IMR-90 (cell line): ENCODE data around the gene MGLL. TPM values are rescaled to one million over a fixed set of nuclear protein-coding genes. Genes with fewer than 3 reads are reported as not detected.

ENCODE experiments used
- ATAC-seq: fragments of 200-7000 bp; cut with Tn5 transposase; 2 replicates; pipeline ENCODE4 v1.9.1; 2020; ENCODE audit warnings: low read depth, mild to moderate bottlenecking, moderate library complexity
- BruUV-seq: library from RNA; stranded (reverse); fragments of 400-500 nt; replicated peaks from 2 replicates; lab custom pipeline; 2021; lab: Mats Ljungman, UMichigan
- CTCF ChIA-PET: fragments of 300-600 bp; formaldehyde crosslinking; extraction: SDS; loops from one replicate; lab custom pipeline; 2021; ENCODE audit warnings: antibody characterized with exemption; lab: Yijun Ruan, JAX
- POLR2A ChIA-PET: fragments of 300-600 bp; sonication (Branson Sonifier 250); formaldehyde crosslinking; loops from one replicate; lab custom pipeline; 2022; ENCODE audit warnings: antibody characterized with exemption; ENCODE audit not compliant: unreplicated experiment; lab: Charles Lee
- DNase-seq: peaks from one replicate; pipeline ENCODE4 v3.0.0; 2013
- H2AFZ ChIP-seq: replicated peaks from 2 replicates; pipeline ENCODE3; 2013; ENCODE audit warnings: low read length, mild to moderate bottlenecking; ENCODE audit not compliant: poor library complexity
- H2AK5ac ChIP-seq: 2 replicates; pipeline ENCODE4 v1.6.1; 2013; ENCODE audit warnings: low read depth, low read length, inconsistent platforms
- H2AK9ac ChIP-seq: replicated peaks from 2 replicates; pipeline ENCODE3; 2013; ENCODE audit warnings: mild to moderate bottlenecking, low read depth, low read length, moderate library complexity; ENCODE audit not compliant: poor library complexity
- H2BK120ac ChIP-seq: 2 replicates; pipeline ENCODE4 v1.6.1; 2013; ENCODE audit warnings: low read depth, low read length, inconsistent platforms
- H2BK15ac ChIP-seq: 3 replicates; pipeline ENCODE4 v1.6.1; 2013; ENCODE audit warnings: low read depth, low read length, inconsistent platforms
- H2BK20ac ChIP-seq: 2 replicates; pipeline ENCODE4 v1.6.1; 2013; ENCODE audit warnings: low read depth, mild to moderate bottlenecking, inconsistent platforms, low read length, moderate library complexity
- H2BK5ac ChIP-seq: 2 replicates; pipeline ENCODE4 v1.6.1; 2013; ENCODE audit warnings: mild to moderate bottlenecking, low read depth, low read length, inconsistent platforms; ENCODE audit not compliant: poor library complexity, severe bottlenecking
- H3K14ac ChIP-seq: replicated peaks from 2 replicates; pipeline ENCODE4 v1.6.1; 2013; ENCODE audit warnings: low read depth, low read length, inconsistent platforms
- H3K18ac ChIP-seq: 2 replicates; pipeline ENCODE4 v1.6.1; 2013; ENCODE audit warnings: low read depth, low read length, control low read depth
- H3K23ac ChIP-seq: 2 replicates; pipeline ENCODE4 v1.6.1; 2013; ENCODE audit warnings: low read depth, low read length, inconsistent platforms
- H3K27ac ChIP-seq: 2 replicates; pipeline ENCODE4 v1.5.1; 2013; ENCODE audit warnings: mild to moderate bottlenecking, control low read depth, low read length; ENCODE audit not compliant: insufficient read depth
- H3K27me3 ChIP-seq: 2 replicates; pipeline ENCODE4 v1.6.1; 2013; ENCODE audit warnings: low read length; ENCODE audit not compliant: control insufficient read depth, insufficient read depth
- H3K36me3 ChIP-seq: 2 replicates; pipeline ENCODE4 v1.6.1; 2013; ENCODE audit warnings: low read length, mixed read lengths; ENCODE audit not compliant: control insufficient read depth, insufficient read depth
- H3K4ac ChIP-seq: 2 replicates; pipeline ENCODE4 v1.6.1; 2013; ENCODE audit warnings: low read depth, low read length, inconsistent platforms
- H3K4me1 ChIP-seq: 2 replicates; pipeline ENCODE4 v1.6.1; 2013; ENCODE audit warnings: low read length, mixed read lengths; ENCODE audit not compliant: control insufficient read depth, insufficient read depth
- H3K4me2 ChIP-seq: 2 replicates; pipeline ENCODE4 v1.6.1; 2013; ENCODE audit warnings: low read depth, mild to moderate bottlenecking, control low read depth, low read length, moderate library complexity
- H3K4me3 ChIP-seq: 2 replicates; pipeline ENCODE4 v1.5.1; 2013; ENCODE audit warnings: low read depth, mild to moderate bottlenecking, control low read depth, low read length, moderate library complexity; ENCODE audit not compliant: insufficient read depth
- H3K56ac ChIP-seq: 2 replicates; pipeline ENCODE4 v1.6.1; 2013; ENCODE audit warnings: low read length, inconsistent platforms; ENCODE audit not compliant: insufficient read depth; ENCODE audit errors: extremely low read depth
- H3K79me1 ChIP-seq, 2 experiments: 2 replicates each; pipeline ENCODE4 v1.6.1; 2013; ENCODE audit warnings: low read length in 2 of 2, inconsistent platforms in 1 of 2, low read depth in 1 of 2
- H3K9ac ChIP-seq: 2 replicates; pipeline ENCODE4 v1.6.1; 2013; ENCODE audit warnings: low read depth, low read length, control low read depth
- H3K9me1 ChIP-seq: 2 replicates; pipeline ENCODE4 v1.6.1; 2013; ENCODE audit warnings: low read length, inconsistent platforms; ENCODE audit not compliant: insufficient read depth
- H3K9me3 ChIP-seq: 2 replicates; pipeline ENCODE4 v1.6.1; 2013; ENCODE audit warnings: low read length; ENCODE audit not compliant: control insufficient read depth, insufficient read depth
- H4K20me1 ChIP-seq: 2 replicates; pipeline ENCODE4 v1.6.1; 2013; ENCODE audit warnings: low read length, inconsistent platforms; ENCODE audit not compliant: insufficient read depth
- H4K5ac ChIP-seq: 2 replicates; pipeline ENCODE4 v1.6.1; 2013; ENCODE audit warnings: mild to moderate bottlenecking, low read depth, low read length, control low read depth
- H4K8ac ChIP-seq, 2 experiments: 2 replicates each; pipeline ENCODE4 v1.6.1; 2013; ENCODE audit warnings: low read depth in 2 of 2, low read length in 2 of 2, control low read depth in 1 of 2, inconsistent platforms in 1 of 2
- H4K91ac ChIP-seq: 2 replicates; pipeline ENCODE4 v1.6.1; 2013; ENCODE audit warnings: low read depth, low read length, inconsistent platforms; ENCODE audit not compliant: insufficient read depth
- BHLHE40 ChIP-seq: fragments of 150-350 bp; IDR thresholded peaks from 2 replicates; pipeline ENCODE4 v1.6.1; 2016; ENCODE audit warnings: mild to moderate bottlenecking, low read depth, low read length
- CEBPB ChIP-seq: IDR thresholded peaks from 2 replicates; pipeline ENCODE4 v1.6.1; 2012; ENCODE audit warnings: low read depth, low read length, improper control_type of control experiment
- CHD1 ChIP-seq: IDR thresholded peaks from 2 replicates; pipeline ENCODE4 v1.6.1; 2012; ENCODE audit warnings: low read depth, low read length, improper control_type of control experiment
- FOS ChIP-seq: fragments of 150-350 bp; IDR thresholded peaks from 2 replicates; pipeline ENCODE4 v1.6.1; 2016; ENCODE audit warnings: low read depth, low read length
- MAFK ChIP-seq: IDR thresholded peaks from 2 replicates; pipeline ENCODE4 v1.6.1; 2012; ENCODE audit warnings: low read depth, low read length, improper control_type of control experiment
- MAZ ChIP-seq: IDR thresholded peaks from 2 replicates; pipeline ENCODE4 v1.6.1; 2012; ENCODE audit warnings: low read depth, mild to moderate bottlenecking, low read length, improper control_type of control experiment, moderate library complexity, borderline replicate concordance
- MXI1 ChIP-seq: IDR thresholded peaks from 2 replicates; pipeline ENCODE4 v1.6.1; 2012; ENCODE audit warnings: low read depth, mild to moderate bottlenecking, low read length, moderate library complexity, borderline replicate concordance
- NFE2L2 ChIP-seq: fragments of 150-350 bp; IDR thresholded peaks from 2 replicates; pipeline ENCODE4 v1.6.1; 2016; ENCODE audit warnings: low read depth, mild to moderate bottlenecking, low read length
- POLR2A ChIP-seq: IDR thresholded peaks from 2 replicates; pipeline ENCODE4 v1.6.1; 2012; ENCODE audit warnings: mild to moderate bottlenecking, low read depth, low read length
- RAD21 ChIP-seq: IDR thresholded peaks from 2 replicates; pipeline ENCODE4 v1.6.1; 2012; ENCODE audit warnings: low read length, improper control_type of control experiment
- RCOR1 ChIP-seq: IDR thresholded peaks from 2 replicates; pipeline ENCODE4 v1.6.1; 2012; ENCODE audit warnings: mild to moderate bottlenecking, low read length, improper control_type of control experiment; ENCODE audit not compliant: insufficient replicate concordance
- RFX5 ChIP-seq: IDR thresholded peaks from 2 replicates; pipeline ENCODE4 v1.8.0; 2012; ENCODE audit warnings: low read depth, mild to moderate bottlenecking, low read length, moderate library complexity
- SMC3 ChIP-seq: fragments of 150-350 bp; IDR thresholded peaks from 2 replicates; pipeline ENCODE4 v1.6.1; 2016; ENCODE audit warnings: low read depth, mild to moderate bottlenecking, antibody characterized with exemption, low read length, moderate library complexity
- WGBS, 2 experiments: methylation state at CpG; one replicate each; pipeline versions ENCODE4 v1.1.5 to v1.1.7; 2013; ENCODE audit warnings: missing lambda C conversion rate in 2 of 2; ENCODE audit not compliant: insufficient read length in 1 of 2; ENCODE audit errors: extremely low coverage in 2 of 2; 5-methylcytosine and 5-hydroxymethylcytosine counted together
- dilution Hi-C: fragments of 300-500 bp; cut with HindIII; formaldehyde crosslinking; loops from one replicate; pipeline ENCODE4 v1.14.3; 2018; ENCODE audit warnings: low sequenced_read_pairs; ENCODE audit not compliant: unreplicated experiment
- in situ Hi-C: fragments of 300-500 bp; cut with MboI; formaldehyde crosslinking; loops from 3 replicates; pipeline ENCODE4 v1.14.3; 2019; ENCODE audit warnings: low sequenced_read_pairs, inconsistent platforms, mixed read lengths
- intact Hi-C: fragments of 100-400 bp; cut with micrococcal nuclease; formaldehyde crosslinking; loops from 2 replicates; pipeline ENCODE4 v1.10.0; 2022
- polyA plus RNA-seq, 3 experiments: library from polyadenylated mRNA; depleted of rRNA; stranded (reverse); fragments of >200 nt; gene quantifications; 2 replicates each; pipeline ENCODE4 v1.2.3, GENCODE V29; 2012; ENCODE audit warnings: low replicate concordance in 1 of 3
- total RNA-seq: library from RNA; depleted of rRNA; stranded (reverse); fragments of >200 nt; gene quantifications from 2 replicates; pipeline ENCODE4 v1.2.3, GENCODE V29; 2012
- TF ChIP-seq, protein P1 (sequence below): fragments of 150-350 bp; IDR thresholded peaks from 2 replicates; pipeline ENCODE4 v1.6.1; 2016; ENCODE audit warnings: low read depth, mild to moderate bottlenecking, low read length, moderate library complexity, borderline replicate concordance
- TF ChIP-seq, protein P2 (sequence below): conservative IDR thresholded peaks from 2 replicates; pipeline ENCODE4 v1.5.1; 2012; ENCODE audit warnings: mild to moderate bottlenecking, low read depth, low read length, improper control_type of control experiment
- TF ChIP-seq, protein P3 (sequence below): fragments of 150-350 bp; IDR thresholded peaks from 2 replicates; pipeline ENCODE4 v1.6.1; 2017; ENCODE audit warnings: mild to moderate bottlenecking, antibody characterized with exemption, low read length, low read depth

The MGLL gene
- total and polyA plus RNA-seq, 2 of the 4 experiments (the other 2 are of a cell fraction) = 23.7 to 60.6 TPM

DNA sequence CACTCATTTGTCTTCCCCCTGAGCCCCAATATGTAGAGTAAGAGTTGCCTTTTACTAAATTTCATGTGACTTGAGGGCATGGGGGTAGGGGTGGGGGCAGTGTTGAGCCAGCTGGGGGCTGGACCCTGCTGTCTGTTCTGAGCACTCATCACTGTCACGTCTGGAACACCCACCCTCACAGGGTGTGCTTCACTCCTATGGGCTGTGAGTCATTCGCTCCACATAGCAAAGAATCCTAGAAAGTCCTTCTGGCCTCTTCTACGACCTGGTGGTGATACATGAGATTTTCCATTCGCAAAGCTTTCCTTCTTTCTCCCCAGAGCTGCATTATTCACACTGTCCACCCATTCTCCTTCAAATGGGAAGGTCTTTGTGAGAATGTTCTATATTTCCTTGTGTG is 43.6 kb upstream of the MGLL start:
- Histone ChIP-seq H3K9me3 (no peaks in the 10 kb centered on the region), H2AK9ac (no peak overlapping the region), H4K20me1 (no peaks in the 10 kb centered on the region), H4K5ac (no peak overlapping the region), H3K4me3 (no peak overlapping the region), H3K4me2 (no peak overlapping the region), H3K18ac (no peak overlapping the region), H3K27ac (no peak overlapping the region), H2BK15ac (no peak overlapping the region), H3K4ac (no peak overlapping the region), H2AK5ac (no peak overlapping the region), H3K9ac (no peak overlapping the region), H3K36me3 (no peaks in the 10 kb centered on the region), H2BK5ac (no peak overlapping the region), H4K8ac (no peak overlapping the region), H2BK120ac (no peak overlapping the region), H3K4me1 (no peaks in the 10 kb centered on the region), H3K9me1 (no peaks in the 10 kb centered on the region), H3K56ac (no peak overlapping the region; the same call in 1 of the 2 replicates), H4K91ac (no peak overlapping the region), H3K23ac (no peak overlapping the region), H3K27me3 (peaks cover 23% of the 10 kb centered on the region), H3K79me1 (no peaks in the 10 kb centered on the region), H2AFZ (no peak overlapping the region), H2BK20ac (no peak overlapping the region), H3K14ac (no peak overlapping the region)
- intact Hi-C loops = no loop called here
- dilution Hi-C loops = no loop called here
- no TSS peak for BruUV-seq
- WGBS, 2 experiments = no CpG with 5 or more reads among the region's 4 CpGs
- DNase-seq (peak; percentile 49), ATAC-seq (peak; percentile 65)
- POLR2A ChIA-PET = no interaction called here
- TF ChIP-seq, protein P1, sequence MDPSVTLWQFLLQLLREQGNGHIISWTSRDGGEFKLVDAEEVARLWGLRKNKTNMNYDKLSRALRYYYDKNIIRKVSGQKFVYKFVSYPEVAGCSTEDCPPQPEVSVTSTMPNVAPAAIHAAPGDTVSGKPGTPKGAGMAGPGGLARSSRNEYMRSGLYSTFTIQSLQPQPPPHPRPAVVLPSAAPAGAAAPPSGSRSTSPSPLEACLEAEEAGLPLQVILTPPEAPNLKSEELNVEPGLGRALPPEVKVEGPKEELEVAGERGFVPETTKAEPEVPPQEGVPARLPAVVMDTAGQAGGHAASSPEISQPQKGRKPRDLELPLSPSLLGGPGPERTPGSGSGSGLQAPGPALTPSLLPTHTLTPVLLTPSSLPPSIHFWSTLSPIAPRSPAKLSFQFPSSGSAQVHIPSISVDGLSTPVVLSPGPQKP = no peak
- TF ChIP-seq RCOR1 (no peak), NFE2L2 (no peak), CEBPB (no peak), CHD1 (no peak), MAFK (no peak), SMC3 (0 out of 2 replicates have a peak, but pooled peaks have one; percentile 28), MXI1 (no peak), RFX5 (no peak), BHLHE40 (no peak), RAD21 (peak; percentile 37), FOS (no peak), MAZ (no peak), POLR2A (no peak)
- TF ChIP-seq, protein P2, sequence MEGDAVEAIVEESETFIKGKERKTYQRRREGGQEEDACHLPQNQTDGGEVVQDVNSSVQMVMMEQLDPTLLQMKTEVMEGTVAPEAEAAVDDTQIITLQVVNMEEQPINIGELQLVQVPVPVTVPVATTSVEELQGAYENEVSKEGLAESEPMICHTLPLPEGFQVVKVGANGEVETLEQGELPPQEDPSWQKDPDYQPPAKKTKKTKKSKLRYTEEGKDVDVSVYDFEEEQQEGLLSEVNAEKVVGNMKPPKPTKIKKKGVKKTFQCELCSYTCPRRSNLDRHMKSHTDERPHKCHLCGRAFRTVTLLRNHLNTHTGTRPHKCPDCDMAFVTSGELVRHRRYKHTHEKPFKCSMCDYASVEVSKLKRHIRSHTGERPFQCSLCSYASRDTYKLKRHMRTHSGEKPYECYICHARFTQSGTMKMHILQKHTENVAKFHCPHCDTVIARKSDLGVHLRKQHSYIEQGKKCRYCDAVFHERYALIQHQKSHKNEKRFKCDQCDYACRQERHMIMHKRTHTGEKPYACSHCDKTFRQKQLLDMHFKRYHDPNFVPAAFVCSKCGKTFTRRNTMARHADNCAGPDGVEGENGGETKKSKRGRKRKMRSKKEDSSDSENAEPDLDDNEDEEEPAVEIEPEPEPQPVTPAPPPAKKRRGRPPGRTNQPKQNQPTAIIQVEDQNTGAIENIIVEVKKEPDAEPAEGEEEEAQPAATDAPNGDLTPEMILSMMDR = peak; percentile 20; the same call in 1 of the 2 replicates
- TF ChIP-seq, protein P3, sequence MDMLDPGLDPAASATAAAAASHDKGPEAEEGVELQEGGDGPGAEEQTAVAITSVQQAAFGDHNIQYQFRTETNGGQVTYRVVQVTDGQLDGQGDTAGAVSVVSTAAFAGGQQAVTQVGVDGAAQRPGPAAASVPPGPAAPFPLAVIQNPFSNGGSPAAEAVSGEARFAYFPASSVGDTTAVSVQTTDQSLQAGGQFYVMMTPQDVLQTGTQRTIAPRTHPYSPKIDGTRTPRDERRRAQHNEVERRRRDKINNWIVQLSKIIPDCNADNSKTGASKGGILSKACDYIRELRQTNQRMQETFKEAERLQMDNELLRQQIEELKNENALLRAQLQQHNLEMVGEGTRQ = no peak
- CTCF ChIA-PET = no interaction called here
- in situ Hi-C loops = no loop called here
